Stimulated activated CD4-positive, alpha-beta T cell treated with anti-CD3 and anti-CD28 coated beads, Interleukin-1b, Interleukin-23, amount 100 ng/mL, for 4 hours (primary cell): ENCODE results near the gene KCNJ1.

Experiments used
- DNase-seq, 2 donors: peaks; one replicate each; pipeline ENCODE4 v3.0.0-alpha.2; 2020; ENCODE audit warnings: low read depth in 2 of 2

Gene KCNJ1

DNA sequence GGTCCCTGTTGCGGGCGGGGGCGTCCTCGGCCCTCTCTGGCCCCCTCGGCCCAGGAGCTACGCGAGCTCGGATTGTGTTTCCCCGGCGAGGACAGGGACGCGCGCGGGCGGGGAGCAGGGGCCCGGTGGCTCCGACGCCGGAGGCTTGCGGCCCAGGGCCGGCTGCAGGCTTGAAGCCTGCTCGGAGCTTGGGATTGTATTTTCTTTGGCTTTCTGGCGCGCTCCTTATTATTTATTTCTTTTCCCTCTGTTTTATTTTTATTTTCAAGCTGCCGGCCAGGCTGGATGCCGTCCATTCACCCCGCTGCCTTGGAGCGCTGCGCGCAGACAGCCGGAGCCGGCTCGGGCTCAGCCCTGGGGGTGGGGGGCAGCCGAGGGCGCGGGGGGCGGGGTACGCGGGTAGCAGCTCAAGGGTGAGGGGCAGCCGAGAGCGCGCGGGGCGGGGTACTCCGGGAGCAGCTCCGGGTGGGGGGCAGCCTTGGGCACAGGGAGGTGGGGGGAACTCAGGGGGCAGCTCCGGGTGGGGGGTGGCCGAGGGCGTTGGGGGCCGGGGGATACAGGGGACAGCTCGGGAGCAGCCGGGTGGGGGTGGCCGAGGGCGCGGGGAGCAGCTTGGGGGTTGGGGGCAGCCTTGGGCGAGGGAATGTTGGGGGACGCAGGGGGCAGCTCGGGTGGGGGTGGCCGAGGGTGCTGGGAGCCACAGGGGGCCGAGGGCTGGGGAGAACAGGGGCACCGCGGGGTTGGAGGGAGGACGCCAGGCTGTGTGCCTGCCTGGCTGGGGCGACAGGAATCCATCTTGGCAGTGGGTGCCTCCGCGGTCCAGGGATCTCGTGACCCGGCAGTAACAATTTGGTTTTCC, 42.7 kb downstream of the KCNJ1 start:
- no peak for DNase-seq

DNA sequence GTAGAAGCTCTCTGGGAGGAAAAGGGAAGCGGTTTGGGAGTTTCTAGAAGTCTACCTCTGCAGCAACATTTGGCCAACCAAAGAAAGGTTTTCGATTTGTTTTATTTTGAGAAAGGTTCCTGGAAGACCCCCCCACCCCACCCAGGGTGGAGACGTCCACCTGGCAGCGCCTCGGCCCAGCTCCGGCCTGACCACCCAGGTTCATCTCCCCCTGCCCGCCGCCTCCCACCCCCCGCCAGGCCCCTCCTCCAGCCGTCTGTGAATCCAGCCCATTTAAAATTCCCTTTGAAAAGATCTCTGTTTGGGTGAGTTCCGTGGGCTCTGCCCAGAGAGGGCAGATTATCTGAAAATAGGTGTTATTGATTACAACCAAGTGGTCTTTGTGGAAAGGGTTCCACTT, 43.3 kb downstream of the KCNJ1 start:
- DNase-seq = no peak

DNA sequence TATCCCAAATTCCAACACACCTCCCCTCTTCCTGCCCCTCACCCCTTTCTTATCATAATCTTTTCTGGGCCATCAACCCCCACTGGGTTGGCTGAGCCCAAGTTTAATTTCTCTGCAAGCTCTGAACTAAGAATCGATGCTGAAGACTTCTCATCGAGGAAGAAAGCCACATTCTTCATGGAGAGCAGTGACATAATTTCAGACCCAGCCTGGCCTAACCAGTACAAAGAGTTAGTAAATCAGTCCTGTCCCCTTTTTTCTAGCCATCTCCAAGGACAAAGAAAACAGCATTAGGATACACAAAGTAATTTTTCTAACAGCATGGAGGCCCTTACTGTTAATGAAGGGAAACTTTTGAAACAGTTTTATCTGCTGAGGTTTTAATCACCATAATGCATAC, 45.0 kb downstream of the KCNJ1 start:
- no peak for DNase-seq

DNA sequence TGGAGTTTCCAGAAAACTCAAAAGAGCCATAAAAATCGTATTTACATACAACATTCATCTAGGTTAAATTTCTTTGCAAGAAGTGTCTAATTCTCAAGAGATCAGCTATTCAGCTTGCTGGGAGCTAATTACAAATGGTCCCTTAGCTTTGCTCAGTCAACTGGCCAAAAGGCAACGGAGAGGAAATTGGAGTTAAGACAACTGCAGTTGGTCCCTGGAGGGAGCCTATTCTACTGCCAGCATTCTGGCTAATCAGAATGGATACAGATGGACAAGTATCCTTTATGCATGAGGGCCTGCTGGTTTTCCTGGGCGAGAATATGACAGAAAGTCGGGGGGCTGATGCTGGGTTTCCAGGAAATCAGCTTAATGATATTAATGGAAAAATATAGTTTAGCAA, 45.5 kb downstream of the KCNJ1 start:
- DNase-seq = no peak

DNA sequence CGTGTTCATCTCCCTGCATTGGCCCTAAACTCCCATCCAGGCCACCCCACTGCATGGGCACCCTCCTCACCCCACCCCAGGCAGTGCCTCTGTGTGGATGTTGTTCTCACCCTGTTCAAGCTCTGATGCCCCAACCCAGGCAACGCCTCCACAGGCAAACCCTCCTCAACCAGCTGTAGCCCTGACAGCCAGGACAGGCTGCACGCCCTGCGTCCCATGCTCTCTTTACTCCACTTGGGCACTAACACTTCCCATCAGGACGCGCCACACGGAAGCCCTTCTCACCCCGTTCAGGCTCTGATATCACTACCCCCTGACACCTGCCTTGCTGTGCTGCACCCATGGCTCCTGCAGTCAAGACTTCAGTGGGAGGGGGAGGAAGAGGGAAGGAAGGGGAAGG, 47.9 kb downstream of the KCNJ1 start:
- DNase-seq = no peak

DNA sequence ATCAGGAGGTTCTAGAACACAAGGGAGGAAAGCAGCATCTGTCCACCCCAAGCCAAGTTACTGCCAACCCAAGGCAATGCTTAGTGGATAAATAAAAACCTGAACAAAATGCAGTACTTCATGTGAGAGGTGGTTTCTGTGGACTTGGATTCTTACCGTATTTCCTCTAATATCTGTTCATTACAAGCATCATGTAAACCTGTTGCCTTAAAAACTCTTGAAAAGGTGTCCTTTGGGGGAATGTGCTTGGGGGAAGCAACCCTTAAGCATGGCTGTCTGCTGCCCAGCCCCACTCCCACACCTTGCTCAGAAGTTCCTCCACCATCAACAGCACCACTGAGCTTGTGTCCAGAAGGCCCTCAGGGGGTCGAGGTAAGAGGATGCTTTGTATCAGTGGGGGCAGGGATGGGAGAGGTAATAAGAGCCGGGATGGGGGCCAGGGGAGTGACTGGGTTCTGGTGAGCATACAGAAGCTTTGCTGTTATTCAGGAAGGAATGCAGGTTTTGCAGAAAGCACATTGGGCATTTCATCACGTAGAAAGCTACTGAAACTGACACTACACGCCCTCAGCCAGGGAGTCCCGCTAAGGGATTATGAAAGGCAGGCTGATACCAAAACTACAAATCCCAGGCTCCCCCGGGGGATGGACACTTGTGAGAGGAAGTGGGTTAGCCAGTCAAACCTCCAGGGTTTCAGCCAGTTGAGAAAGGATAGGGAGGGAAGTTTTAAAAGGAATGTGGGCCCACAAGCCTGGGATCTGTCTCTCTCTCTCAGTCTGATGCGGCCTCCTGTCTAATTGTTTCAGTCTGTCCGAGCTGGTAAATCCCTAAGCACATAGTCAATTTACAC, 52.0 kb downstream of the KCNJ1 start:
- no peak for DNase-seq

- no peak for DNase-seq
Measured at GRCh38 chr11:128813729-128814128, 53.4 kb downstream of the KCNJ1 start.

- DNase-seq = no peak
Measured at GRCh38 chr11:128810784-128811514, 56.1 kb downstream of the KCNJ1 start.

DNA sequence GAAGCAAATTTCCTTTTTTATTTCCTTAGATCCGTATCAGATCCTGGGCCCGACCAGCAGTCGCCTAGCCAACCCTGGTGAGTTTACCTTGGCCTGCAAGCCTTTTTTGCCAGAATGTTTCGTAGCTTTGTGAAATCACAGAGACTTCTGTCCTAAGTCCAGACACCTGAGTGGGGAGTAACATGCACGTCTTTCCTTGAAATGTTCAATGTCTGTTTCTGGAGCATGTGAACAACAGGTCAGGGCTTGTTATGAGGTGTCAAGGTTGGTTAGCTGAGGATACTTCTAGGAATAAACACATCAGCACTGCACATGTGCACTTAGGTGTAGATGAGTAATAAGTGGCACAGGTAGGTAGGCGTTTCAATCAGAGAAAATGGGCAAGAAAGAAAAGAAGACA, 58.0 kb downstream of the KCNJ1 start:
- no peak for DNase-seq

DNA sequence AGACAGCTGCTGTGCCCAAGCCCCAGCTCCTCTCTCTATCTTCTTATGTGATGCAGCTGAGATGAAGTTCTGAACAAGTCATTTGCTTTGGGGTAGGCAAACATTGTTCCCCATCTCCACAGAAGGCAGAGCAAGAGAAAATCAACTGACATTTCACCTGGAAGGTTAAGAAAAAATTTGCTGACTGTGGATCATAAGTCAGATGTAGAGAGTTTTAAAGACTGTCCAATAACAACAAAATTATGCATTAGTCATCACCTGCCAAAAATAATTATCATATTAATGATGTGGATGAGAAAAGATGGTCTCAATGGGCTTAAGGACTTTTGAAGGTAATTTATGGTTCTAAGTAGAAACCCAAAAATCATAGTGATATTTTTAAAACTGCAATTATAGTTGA, 59.2 kb downstream of the KCNJ1 start:
- no peak for DNase-seq

GRCh38 chr11:128806506-128807261, 60.4 kb downstream of the KCNJ1 start:
- no peak for DNase-seq

DNA sequence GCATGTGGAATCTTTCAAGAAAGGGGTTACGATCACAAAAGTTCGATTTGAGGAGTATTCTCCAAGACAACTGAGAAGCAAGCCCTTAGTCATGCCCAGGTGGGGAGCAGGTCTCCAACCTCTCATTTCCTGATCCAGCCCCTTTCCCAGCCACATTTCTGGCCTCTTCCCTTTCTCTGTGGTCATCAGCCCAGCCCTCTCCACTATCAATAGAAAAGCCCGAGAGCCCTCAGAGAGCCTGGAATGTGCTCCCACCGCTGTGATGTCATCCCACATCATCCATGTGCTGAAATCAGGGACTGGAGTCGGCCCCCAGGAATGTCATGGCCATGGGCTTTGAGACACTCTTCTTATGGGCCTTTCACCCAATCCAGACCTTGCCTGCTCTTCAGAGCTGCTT, 62.6 kb downstream of the KCNJ1 start:
- DNase-seq = no peak

DNA sequence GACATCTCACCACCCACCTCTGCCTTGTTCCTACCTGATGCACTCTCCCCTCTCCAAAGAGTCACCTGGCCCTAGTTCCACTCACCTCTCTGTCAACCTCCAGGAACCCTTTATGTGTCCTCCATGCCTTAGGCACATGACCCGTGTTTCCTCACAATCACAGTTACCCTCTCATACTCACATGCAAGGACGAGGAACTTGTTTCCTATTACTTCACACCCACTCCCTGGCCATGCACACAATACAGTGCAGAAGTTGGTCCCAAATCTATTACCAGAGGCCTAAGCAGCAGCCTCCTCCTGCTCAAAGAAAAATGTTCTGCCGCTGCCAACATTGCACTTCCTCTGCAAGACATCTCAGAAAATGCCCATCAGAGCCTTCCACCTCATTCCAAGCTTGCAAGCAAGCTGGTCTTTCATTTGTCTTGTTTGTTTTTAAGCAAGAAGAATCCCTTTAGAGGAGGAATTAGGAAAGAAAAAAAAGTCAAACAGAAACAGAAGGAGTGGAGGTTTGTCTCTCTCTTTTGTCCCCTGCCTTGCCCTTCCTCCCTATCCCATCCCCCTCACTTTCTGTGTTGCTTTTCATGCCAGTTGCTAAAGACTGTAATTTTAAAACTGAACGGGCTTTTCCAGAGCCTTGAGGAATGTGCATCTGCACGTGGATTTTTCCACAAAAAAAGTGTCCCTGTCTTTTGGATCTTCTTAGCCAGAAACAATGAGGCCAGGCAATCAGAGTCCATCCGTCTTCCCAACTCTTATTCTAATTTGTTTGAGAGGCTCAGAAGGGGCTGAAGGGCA, 63.4 kb downstream of the KCNJ1 start:
- no peak for DNase-seq

GRCh38 chr11:128803011-128803410, 64.1 kb downstream of the KCNJ1 start:
- no peak for DNase-seq

DNA sequence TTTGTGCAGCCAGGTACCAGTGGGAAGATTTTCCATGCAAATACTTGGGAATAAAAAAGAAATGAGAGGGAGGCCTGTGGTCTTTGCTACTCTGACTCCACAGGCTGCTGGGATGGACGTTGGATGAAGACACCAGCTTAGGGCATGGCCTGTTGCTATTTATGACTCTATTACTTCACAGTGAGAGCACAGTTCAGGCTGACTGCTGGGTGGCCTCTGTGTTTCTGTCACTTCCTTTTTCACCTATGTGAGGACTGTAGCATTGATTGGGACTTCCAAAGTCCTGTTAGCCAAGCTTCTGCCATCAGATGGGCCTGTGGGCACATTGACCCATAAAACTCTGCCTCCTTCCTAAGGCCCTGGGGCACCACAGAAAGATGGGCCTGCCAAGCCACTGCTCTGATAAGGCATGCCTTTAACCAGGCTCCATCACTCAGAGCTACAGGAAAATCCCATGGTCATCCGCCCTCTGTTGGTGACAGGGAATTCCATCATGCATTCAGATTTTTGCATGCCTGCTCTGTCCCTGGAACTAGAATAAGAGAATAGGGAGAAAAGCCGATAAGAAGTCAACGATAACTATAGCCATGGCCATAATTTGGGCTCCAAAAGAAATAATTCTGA, 64.6 kb downstream of the KCNJ1 start:
- no peak for DNase-seq

DNA sequence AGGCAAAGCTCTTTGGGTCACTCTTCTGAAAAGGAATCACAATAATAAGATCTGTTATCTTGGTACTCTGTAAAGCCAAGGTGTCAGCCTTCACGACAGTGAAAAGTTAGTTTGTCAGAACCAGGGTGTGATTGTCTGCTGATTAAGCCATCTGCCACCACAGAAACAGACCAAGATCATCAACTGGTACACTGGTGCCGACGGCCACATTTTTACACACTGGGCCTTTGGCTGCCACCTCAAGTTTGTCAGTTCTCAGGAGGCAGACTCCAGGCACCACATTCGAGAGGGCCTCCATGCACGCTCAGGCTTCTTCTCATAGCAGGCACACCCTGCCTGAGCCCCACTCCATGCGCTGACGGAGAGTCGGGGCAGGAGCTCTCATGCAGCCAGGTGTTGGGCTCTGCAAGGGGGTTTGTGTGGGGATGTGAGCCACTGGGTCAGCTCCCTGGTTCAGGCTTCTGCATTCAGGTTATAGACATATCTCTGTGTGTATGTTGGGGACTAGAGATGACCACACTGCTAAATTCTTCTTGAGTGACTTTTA, 66.2 kb downstream of the KCNJ1 start:
- no peak for DNase-seq

DNA sequence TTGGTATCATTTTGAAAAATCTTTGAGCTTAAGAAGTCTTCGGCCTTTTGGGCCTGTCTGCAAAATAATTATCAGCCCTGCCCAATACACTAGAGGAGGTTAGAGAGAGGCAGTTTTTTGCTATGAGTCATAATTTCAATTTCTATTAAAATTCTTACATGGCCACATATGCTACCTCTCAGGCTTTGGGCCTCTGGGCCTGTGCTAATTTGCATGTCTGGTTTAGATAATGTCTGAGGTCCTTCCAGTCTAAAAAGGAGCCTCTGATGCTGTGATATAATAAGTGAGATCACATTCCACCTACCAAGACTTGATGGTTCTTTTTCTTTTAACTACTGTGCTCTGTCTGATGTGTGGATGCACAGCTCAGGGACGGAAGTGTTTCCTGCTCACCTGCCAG, 70.8 kb downstream of the KCNJ1 start:
- no peak for DNase-seq

- DNase-seq = no peak
Measured at GRCh38 chr11:128790196-128790595, 76.9 kb downstream of the KCNJ1 start.

DNA sequence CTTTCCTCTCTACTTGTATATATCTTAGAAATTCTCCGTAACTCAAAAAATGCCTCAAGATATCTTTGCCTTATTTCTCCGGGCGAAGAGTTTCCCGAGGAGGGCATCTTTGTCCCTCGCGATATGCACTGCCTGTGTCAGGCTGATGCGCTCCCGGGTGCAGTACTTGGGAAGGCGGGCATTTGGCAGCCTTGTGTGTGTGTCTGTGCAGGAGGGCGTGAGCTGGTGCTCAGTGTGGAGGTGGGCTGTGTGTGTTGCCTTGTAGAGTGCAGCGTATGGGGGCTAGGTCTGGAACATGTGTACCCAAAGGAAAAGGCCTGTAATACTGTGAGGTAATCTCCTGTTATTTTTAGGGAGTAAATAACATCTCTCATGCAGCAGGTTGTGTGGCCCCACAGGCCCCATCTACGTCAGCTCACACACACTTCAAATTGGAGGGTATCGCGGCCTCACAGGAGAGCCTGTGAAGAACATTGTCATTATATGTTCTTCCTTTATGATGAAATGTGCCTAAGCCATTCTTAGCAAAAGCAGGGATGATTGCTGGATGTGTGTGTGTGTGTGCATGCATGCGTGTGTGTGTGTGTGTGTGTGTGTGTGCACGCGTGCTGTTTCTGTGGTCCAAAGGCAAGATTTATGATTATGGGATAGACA, 77.5 kb downstream of the KCNJ1 start:
- DNase-seq = no peak
